ENCODE data around the gene DCAF8. TPM values are rescaled to one million over a fixed set of nuclear protein-coding genes. Genes with fewer than 3 reads are reported as not detected.

Gene DCAF8
- total RNA-seq, 1 donor from 2014 or later = 38.3 TPM

DNA sequence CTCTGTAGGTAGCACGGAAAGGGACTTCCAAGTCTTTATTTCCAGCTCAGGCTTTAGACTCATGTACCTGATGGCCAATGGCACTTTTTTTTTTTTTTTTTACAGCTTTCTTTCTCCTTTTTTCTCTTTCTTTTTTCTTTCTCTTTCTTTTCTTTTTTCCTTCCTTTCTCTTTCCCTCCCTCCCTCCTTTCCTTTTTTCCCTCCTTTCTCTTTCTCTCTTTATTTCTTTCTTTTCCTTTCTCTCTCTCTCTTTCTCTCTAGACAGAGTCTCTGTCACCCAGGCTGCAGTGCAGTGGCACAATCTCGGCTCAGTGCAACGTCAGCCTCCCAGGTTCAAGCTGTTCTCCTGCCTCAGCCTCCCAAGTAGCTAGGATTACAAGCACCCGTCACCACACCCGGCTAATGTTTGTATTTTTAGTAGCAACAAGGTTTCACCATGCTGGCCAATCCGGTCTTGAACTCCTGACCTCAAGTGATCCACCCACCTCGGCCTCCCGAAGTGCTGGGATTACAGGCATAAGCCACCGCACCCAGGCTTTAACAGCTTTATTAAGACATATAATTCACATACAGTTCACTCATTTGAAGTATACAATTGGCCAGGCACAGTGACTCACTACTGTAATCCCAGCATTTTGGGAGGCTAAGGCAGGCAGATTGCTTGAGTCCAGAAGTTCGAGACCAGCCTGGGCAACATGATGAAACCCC, 5.1 kb upstream of the DCAF8 start:
- DNase-seq (ENCODE audit: low spot score in 2 of 2) = no peak
- FAIRE-seq = no peak

DNA sequence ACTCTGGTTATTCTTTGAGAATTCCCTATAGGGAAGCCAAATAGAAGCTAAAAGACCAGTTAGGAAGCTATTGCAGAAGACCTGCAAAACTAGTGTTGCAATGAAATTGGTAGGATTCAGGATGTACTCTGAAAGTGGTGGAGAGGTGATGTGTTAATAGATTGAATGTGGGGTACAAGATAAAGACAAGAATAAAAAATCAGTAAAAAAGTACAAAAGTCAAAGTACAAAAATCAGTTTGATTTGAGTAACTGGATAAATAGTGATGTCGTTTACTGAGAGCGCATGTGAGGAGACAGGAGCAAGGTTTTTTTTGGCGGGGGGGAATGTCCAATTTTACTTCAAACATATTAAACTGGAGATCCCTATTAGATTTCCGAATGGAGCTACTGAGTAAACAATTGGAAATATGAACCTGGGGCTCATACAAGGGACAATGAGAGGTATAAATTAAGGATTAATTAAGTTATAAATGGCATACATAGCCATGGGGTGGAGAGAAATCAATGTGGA, 2.5 kb upstream of the DCAF8 start:
- FAIRE-seq = no peak
- DNase-seq (ENCODE audit: low spot score in 2 of 2) = no peak

DNA sequence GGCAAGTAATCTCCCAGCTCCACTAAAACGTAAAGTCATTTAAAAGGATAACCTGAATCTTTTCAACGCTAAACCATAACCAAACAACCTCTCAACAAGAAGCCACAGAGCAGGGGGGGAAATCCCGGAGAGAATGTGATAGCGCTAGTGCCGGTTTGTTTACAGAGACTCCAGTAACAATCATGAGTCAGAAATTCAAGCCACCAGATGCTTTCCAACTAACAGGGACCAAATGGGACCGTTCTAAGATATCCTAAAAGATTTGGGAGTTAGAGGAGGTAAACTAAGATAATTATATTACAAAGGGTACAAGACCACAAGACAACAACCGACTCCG, 825 bp downstream of the DCAF8 start:
- DNase-seq (ENCODE audit: low spot score in 2 of 2) (no peak), FAIRE-seq (no peak)

DNA sequence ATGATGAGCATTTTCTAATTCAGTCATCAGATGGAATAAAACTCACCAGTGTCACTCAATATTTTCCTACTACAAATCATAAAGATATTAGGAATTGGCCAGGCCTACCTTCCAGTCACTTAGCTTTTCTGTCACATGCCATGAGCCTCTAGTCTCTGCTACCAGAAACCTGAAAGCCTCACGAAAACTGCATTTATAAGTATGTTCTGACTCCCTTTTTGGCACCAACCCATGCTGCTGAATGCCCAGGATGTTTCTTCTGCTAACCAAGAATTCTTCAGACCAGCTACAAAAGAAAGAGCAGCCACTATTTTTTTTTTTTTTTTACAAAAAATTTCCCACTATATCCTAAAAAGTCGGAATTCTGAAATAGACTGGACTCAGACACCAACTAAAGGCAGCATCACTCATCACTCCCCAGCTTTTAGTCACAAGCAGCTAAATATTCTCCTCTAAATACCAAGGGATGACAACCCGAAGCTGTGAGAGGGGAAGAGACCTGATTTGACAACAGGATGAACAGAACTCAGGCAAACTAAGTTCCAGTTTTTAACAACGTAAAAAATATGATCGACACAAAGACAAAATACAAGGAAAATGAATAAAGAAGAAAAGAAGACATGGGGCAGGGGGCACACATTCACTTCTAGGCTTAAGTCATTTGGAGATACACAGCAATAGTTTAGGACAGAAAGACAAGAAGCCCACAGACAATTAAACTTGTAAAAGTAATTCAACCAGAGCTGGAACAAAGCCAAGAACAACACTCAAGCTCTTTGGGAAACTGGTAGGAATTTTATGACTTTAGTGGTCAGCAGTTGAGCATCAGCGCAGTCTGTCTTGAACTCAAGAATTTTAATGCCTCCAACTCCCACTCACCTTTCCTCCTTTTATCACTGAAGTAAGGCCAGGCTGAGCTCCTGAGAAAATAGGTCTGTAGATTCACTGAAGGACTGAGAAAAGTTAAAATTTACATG, 1.7 kb downstream of the DCAF8 start:
- FAIRE-seq (no peak), DNase-seq (ENCODE audit: low spot score in 2 of 2) (peak in 1 of 2 donors; percentile 19)

DNA sequence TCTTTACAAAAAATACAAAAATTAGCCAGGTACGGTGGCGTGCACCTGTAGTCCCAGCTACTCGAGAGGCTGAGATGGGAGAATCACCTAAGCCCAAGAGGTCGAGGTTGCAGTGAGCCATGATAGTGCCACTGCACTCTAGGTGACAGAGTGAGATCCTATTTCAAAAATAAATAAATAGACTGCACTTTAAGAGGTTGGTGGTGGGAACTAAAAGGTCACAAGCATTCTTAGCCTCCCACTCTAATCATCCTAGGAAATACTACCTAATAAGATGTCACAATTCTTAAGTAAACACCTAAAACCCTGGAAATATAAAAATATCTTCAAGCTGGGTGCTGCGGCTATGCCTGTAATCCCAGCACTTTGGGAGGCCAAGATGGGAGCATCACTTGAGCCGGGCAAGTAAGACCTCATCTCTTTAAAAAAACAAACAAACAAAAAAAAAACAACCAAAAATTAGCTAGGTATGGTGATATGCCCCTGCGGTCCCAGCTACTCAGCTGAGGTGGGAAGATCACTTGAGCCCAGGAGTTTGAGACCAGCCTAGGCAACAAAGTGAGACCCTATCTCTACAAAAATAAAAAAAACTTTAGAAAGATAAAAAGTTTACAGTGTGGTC, 4.1 kb downstream of the DCAF8 start:
- no peak for DNase-seq (ENCODE audit: low spot score in 2 of 2)
- no peak for FAIRE-seq

DNA sequence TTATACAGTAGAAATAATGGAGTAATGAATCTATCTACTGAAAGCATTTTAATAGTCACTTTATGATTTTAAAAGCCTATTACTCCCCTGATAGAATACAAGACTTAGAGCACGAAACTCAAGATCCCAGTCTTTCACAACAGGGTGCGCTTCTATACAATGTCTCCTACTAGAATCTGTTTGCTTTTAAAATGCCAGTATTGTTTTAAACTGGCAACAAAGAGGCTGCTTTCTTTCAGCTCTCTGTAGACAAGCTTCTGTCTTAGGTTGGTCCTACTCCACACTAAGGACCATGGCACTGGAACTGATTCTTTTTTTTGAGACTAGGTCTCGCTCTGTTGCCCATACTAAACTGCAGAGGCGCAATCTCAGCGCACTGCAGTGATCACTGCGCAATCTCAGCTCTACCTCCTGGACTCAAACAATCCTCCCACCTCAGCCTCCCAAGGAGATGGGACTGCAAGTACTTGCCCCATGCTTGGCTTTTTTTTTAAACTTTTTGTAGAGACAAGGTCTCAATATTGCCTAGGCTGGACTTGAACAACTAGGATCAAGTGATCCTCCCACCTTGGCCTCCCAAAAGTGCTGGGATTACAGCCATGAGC, 4.8 kb downstream of the DCAF8 start:
- peak; percentile 17 for FAIRE-seq
- no peak for DNase-seq (ENCODE audit: low spot score in 2 of 2)

DNA sequence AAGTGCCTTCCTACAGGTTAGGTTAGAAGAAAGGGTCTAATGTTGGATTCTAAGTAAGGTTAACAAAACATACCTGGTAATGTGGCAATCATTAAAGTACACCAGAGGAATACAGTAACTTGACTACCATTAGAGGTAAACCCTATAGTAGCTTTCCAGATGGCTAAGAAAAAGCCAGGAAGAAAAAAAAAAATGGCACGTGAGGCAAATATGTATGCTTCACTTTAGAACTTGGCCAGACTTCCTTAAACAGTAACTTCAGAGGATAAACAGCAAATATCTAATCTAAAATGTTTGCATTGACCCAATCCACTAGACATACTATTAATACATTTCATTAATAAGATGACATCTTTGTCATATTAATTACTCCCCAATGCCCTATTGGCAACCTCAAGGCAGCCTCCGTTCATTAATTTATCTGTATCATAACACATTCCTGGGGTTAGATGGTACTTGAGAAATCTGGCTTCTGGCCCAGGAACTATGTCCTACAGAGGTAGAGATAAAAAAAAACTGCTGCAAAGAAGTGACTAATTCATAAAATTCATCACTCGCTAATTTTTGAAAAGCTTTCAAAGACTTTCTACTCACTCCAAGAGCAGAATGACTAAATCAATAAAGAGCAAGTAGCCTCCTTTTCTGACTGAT, 5.8 kb downstream of the DCAF8 start:
- no peak for DNase-seq (ENCODE audit: low spot score in 2 of 2)
- no peak for FAIRE-seq

DNA sequence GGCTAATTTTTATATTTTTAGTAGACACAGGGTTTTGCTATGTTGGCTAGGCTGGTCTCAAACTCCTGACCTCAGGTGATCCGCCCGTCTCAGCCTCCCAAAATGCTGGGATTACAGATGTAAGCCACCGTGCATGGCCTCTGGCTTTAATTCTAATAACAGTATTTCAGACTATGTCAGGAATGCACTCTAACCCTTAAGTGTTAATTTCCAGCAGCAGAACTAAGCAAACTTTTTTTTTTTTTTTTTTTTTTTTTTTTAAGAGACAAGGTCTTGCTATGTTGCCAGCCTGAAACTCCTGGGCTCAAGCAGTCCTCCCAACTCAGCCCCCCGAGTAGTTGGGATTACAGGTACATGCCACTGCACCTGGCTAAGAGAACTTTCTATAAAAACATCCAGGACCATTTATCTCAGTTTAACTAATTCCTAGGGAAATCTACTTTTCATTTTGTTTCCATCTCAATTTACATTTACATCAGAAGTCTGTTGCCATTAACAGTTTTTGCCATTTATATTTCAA, 6.5 kb downstream of the DCAF8 start:
- DNase-seq (ENCODE audit: low spot score in 2 of 2) (no peak), FAIRE-seq (no peak)

DNA sequence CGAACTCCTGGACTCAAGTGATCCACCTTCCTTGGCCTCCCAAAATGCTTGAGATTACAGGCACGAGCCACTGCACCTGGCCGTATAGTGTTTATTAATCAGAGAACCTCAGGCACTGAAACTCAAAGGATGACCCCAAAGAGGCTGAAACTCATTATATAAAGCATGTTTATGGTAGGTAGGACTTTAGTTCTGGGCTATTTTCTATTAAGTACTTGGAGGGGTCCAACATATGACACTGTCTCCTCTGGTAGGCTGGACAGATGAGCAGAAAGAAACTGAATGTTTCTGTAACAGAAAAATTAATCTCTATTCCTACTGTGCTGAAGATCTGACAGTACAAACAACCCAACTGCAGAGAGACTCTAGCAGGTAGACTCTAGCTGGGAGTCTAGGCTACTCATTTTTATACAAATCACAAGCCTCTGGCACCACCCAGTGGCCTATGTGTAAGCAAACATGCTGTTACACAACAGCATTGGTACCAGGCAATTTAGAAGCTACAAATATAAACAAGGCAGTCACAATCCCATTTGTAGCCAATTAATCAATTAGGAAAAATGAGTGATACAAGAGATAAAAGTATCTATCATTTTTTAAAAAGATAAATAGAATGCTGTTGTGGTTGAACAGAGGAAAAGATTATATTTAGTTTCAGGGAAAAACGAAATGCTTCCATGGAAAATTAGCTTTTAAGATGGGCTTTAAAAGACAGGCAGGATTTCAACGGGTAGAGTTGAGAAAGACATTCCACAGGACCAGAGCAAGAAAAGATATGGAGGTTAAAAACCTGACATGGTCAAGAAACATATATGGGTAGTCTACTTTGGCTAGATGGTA, 10.4 kb downstream of the DCAF8 start:
- FAIRE-seq (peak; percentile 81), DNase-seq (ENCODE audit: low spot score in 2 of 2) (peak; percentile 51 to 64)

DNA sequence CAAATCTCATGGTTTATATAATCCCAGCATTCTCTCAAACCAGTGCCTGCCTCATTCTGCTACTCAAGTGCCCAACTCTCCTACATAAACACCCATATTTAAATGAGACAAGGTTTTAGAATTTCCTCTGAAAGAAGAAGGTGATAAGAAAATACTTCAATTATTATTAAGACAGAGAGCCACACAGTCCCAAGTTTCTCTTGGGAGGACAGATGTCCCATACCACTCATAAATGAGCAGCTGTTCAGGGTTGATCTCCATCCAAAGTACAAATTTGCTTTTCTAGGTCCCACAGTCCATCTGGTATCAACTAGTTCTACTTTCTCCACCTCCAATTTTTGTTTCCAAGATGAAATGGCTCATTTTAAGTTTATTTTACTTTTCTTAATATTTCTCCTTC, 11.3 kb downstream of the DCAF8 start:
- DNase-seq (ENCODE audit: low spot score in 2 of 2) (no peak), FAIRE-seq (no peak)

DNA sequence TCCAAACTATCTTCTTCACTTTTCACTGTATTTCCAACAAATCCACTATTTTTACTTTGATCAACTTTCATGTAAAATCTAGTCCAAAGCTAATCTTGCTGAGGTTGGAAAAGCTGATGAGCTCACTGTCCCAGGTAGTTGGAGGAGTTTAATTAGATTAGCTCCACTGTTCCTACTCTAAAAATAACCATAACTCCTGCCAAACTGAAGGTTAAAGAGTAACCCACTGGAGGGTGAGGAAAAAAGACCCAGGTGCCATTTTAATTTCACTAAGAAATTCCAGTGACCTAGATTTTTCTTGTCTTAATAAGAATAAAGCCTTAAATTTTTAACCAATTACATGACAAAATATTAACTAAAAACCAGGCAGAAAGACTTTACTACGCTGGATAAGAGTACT, 15.3 kb downstream of the DCAF8 start:
- no peak for FAIRE-seq
- DNase-seq (ENCODE audit: low spot score in 2 of 2) = no peak

DNA sequence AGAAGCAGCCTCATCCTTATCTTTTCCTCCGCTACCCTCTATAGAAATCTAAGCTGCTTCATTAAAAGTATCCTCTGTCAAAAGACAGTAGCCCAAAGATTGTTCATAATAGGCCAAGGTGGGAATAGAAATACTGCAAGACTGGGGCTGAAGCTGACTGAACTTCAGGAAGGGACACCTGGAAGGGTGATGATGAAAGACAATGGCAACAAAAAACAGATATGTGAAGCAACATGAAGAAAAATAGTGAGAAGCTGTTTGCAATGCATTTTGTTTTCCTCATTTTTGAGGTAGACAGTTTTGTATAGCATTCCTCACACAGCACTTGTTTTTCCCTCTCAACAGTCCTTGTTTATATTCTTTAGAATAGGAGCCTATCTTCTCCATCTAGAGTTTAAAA, 16.9 kb downstream of the DCAF8 start:
- DNase-seq (ENCODE audit: low spot score in 2 of 2) (no peak), FAIRE-seq (no peak)

DNA sequence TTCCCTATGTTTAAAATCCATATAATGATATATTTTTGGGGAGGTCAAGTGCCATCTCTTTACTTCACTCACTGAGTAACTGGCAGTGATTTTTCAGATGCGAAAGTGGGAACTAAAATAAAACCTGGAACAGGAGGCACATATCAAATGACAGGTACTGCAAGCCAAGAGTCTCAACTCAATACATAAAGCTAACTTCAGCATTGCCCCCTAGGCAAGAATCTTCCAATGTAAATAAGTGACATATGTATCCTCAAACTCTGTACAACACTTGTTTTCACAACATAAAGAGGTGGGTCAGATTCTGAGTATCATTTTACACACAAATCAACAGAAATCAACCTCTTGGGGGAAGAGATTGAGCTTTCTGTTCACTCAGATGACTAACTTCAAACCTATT, 18.1 kb downstream of the DCAF8 start:
- no peak for FAIRE-seq

DNA sequence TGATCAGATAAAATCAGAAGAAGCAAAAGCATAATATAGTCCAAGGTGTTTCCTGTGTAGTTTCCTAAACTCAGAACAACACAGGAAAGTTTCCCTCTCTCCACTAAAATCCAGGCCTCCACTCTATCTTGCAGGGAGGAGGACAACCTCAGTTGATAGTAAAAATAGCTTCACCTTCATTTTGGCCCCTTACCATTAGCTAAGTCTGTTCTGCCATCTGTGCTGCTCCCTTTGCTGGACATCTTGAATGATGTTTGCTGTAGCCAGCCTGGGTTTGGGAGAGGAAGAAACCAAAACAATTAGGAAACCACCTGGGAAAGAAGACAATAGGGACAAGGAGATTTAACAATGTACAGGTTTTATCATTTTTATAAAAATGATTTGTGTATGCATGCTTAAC, 18.6 kb downstream of the DCAF8 start:
- FAIRE-seq (no peak), DNase-seq (ENCODE audit: low spot score in 2 of 2) (no peak)

More for the DNA sequence above, 18.1 kb downstream of the DCAF8 start:
- no peak for DNase-seq (ENCODE audit: low spot score in 2 of 2)

DNA sequence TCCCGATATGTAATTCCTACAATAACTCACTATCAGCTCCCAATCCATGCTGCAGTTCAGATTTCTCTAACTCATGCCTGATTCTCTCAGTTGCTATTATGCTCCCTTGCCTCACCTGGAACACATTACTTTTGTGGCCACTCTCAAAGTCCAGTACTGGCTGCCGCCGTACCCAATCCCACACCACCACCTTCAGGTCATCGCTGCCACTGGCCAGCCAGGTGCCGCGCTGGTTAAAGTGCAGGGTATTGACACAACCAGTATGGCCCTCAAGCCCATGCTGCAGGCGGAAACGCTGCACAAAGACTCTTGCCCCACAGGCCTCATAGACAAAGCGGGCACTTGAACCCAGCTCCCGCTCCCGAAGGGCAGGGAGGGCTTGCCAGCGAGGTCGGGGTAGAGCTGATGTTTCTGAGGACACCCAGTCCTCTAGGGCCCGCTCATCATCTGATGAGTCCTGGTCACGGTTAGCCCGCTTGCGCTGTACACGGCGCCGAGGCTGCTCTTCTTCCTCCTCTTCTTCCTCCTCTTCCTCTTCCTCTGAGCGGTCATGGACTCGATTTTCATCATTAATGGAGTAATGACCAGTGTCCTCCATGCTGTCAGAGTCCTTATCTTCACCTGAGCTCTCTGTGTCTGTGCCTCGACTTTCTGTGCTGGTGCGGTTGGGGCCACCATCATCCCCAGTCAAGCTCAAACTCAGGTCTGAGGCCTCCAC, 22.6 kb downstream of the DCAF8 start:
- FAIRE-seq (no peak), DNase-seq (ENCODE audit: low spot score in 2 of 2) (no peak)

DNA sequence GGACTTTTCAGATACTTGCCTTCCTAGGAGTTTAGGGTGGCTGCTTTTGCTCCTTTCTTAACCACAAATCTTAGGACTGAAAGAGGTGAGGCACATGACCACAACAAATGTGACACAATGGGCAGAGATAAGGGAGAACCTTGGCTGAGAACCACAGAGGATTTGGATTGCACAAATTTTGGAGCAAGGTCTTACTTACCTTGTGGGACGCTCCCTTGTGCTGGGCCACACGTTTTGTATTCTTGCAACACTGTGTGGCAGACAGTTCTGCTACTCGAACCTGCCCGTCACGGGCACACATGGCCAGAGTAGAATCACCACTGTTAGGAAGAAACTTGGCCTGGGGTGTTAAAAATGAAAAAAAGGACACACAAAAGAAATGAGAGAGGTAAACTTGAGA, 23.9 kb downstream of the DCAF8 start:
- FAIRE-seq (no peak), DNase-seq (ENCODE audit: low spot score in 2 of 2) (no peak)

DNA sequence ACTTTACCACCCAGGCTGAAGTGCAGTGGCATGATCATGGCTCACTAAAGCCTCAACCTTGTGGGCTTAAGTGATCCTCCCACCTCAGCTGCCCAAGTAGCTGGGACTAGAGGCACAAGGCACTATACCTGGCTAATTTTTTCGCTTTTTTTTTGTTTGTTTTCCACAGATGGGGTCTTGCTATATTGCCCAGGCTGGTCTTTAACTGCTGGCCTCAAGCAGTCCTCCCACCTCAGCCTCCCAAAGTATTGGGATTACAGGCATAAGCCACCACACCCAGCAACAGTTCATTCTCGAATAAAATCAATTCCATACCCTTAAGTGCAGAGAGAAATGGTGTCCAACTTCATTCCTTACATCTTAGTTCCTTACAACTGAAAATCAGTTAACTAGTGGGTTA, 24.8 kb downstream of the DCAF8 start:
- DNase-seq (ENCODE audit: low spot score in 2 of 2) (no peak), FAIRE-seq (no peak)

DNA sequence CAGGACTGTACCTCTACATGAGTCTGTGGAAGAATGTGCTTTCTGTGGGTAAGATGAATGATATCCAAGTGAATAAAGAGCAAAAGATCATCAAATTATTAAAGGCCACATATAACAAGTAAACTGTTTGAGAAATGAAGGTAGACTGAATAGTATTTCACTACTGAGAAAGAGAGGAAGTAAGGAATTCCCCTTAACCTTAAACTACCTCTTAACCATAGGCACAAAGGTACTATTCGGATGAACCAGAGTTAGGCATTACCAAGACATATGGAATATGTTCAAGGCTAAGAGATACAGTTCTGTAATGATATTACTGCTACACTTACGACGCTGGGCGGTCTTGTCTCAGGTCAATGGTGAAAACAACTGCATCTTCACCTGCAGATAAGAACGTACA, 25.5 kb downstream of the DCAF8 start:
- FAIRE-seq (no peak), DNase-seq (ENCODE audit: low spot score in 2 of 2) (no peak)

DNA sequence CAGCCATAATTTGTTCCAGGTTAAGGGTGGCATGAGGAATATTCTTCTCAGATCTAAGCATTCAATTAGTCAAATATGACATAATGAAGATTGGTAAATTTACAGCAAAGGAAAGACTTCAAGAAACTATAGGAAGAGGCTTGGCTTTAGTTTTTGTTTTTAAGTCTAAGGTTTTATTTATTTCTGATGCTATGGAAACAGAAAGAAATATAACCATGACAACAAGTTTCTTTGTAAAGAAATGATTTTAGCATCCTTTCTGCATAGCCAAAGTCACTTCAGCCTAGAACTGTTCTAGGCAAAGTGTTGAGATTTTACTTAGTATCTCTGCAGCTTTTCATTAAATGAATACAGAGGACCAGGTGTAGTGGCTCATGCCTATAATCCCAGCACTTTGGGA, 29.4 kb downstream of the DCAF8 start:
- no peak for DNase-seq (ENCODE audit: low spot score in 2 of 2)
- no peak for FAIRE-seq
